HepG2 (cell line): ENCODE data around the gene GSC2. TPM values are rescaled to one million over a fixed set of nuclear protein-coding genes. Genes with fewer than 3 reads are reported as not detected.

Experiments used
- ATAC-seq: fragments of 200-7000 bp; cut with Tn5 transposase; 3 replicates; pipeline ENCODE4 v1.9.1; 2020; ENCODE audit warnings: mild to moderate bottlenecking, moderate library complexity
- BruUV-seq: library from RNA; stranded (reverse); fragments of 400-500 nt; replicated peaks from 2 replicates; lab custom pipeline; 2021; lab: Mats Ljungman, UMichigan
- CTCF ChIA-PET: fragments of 300-600 bp; formaldehyde crosslinking; extraction: SDS; loops from one replicate; lab custom pipeline; 2021; ENCODE audit warnings: low total read pairs, inconsistent platforms, low intra/inter-chr PET ratio; lab: Yijun Ruan, JAX
- POLR2A ChIA-PET: fragments of 350-600 bp; sonication (Branson Sonifier 250); formaldehyde crosslinking; loops from one replicate; lab custom pipeline; 2020; ENCODE audit warnings: antibody characterized with exemption, inconsistent platforms; lab: Yijun Ruan, JAX
- DNase-seq: peaks from one replicate; pipeline ENCODE4 v3.0.0-alpha.2; 2015; ENCODE audit warnings: low spot score
- FAIRE-seq: peaks from 3 replicates; lab custom pipeline; 2011; peaks lifted over from hg19 to GRCh38; lab: Jason Lieb, UNC
- H2AFZ ChIP-seq: one replicate; pipeline ENCODE4 v1.6.1; 2011; ENCODE audit warnings: low read length, inconsistent platforms
- H3K27ac ChIP-seq: fragments of 300-600 bp; 3 replicates; pipeline ENCODE4 v1.8.0; 2011; ENCODE audit warnings: mixed run types, mild to moderate bottlenecking, mixed read lengths, low read length, inconsistent platforms; ENCODE audit not compliant: insufficient read depth; ENCODE audit errors: extremely low read length
- H3K27me3 ChIP-seq, 2 experiments: fragments of 200-600 bp in 1 of 2; 2 replicates in 1 of 2; 3 replicates in 1 of 2; pipeline versions ENCODE4 v1.6.0 to v1.8.0; 2011; ENCODE audit warnings: low read length in 2 of 2, mild to moderate bottlenecking in 2 of 2, moderate library complexity in 2 of 2, inconsistent platforms in 1 of 2; ENCODE audit not compliant: insufficient read depth in 2 of 2, control insufficient read depth in 1 of 2
- H3K36me3 ChIP-seq, 2 experiments: fragments of 200-600 bp in 1 of 2; replicated peaks in 1 of 2; 2 replicates in 1 of 2; 3 replicates in 1 of 2; pipeline versions ENCODE4 v1.5.1 to v1.8.0; 2011; ENCODE audit warnings: low read length in 2 of 2, inconsistent platforms in 1 of 2; ENCODE audit not compliant: insufficient read depth in 2 of 2, control insufficient read depth in 1 of 2
- H3K4me1 ChIP-seq: 2 replicates; pipeline ENCODE4 v1.5.1; 2012; ENCODE audit warnings: low read length, inconsistent platforms; ENCODE audit not compliant: insufficient read depth
- H3K4me2 ChIP-seq: 2 replicates; pipeline ENCODE4 v1.6.0; 2011; ENCODE audit warnings: low read depth, low read length, inconsistent platforms
- H3K4me3 ChIP-seq, 3 experiments: fragments of 200-600 bp in 1 of 3; sonication (generic), shearing (Covaris generic) in 1 of 3; replicated peaks in 1 of 3; 2 replicates each; pipeline ENCODE4 v1.5.1; 2011 to 2016; ENCODE audit warnings: low read length in 3 of 3, inconsistent platforms in 2 of 3, low read depth in 2 of 3, mild to moderate bottlenecking in 2 of 3, control low read depth in 1 of 3, mixed read lengths in 1 of 3; ENCODE audit not compliant: insufficient read depth in 1 of 3
- H3K79me2 ChIP-seq: one replicate; pipeline ENCODE4 v1.6.1; 2011; ENCODE audit warnings: low read length, inconsistent platforms; ENCODE audit not compliant: insufficient read depth
- H3K9ac ChIP-seq: 2 replicates; pipeline ENCODE4 v1.6.0; 2011; ENCODE audit warnings: mild to moderate bottlenecking, low read depth, low read length, inconsistent platforms; ENCODE audit not compliant: insufficient read depth
- H3K9me3 ChIP-seq: 2 replicates; pipeline ENCODE4 v1.5.1; 2012; ENCODE audit warnings: mild to moderate bottlenecking, low read length
- H4K20me1 ChIP-seq: 2 replicates; pipeline ENCODE4 v1.6.0; 2011; ENCODE audit warnings: inconsistent platforms, mild to moderate bottlenecking, low read length, moderate library complexity; ENCODE audit not compliant: insufficient read depth
- CHD2 ChIP-seq: IDR thresholded peaks from 2 replicates; pipeline ENCODE4 v1.6.1; 2011; ENCODE audit warnings: low read depth, low read length, improper control_type of control experiment
- GFI1 ChIP-seq: sonication (generic); formaldehyde crosslinking; IDR thresholded peaks from 2 replicates; pipeline ENCODE4 v1.5.0; 2020; ENCODE audit warnings: missing genetic modification reagents, mild to moderate bottlenecking, borderline replicate concordance
- HNRNPL ChIP-seq: fragments of 200-400 bp; formaldehyde crosslinking; IDR thresholded peaks from 2 replicates; pipeline ENCODE4 v1.6.1; 2017; ENCODE audit warnings: mild to moderate bottlenecking, low read depth, low read length
- KLF9 ChIP-seq: IDR thresholded peaks from 2 replicates; pipeline ENCODE4 v1.6.1; 2016; ENCODE audit warnings: low read depth
- NFIB ChIP-seq: sonication (generic); formaldehyde crosslinking; IDR thresholded peaks from 2 replicates; pipeline ENCODE4 v1.9.0; 2021; ENCODE audit warnings: missing genetic modification reagents, mild to moderate bottlenecking, borderline replicate concordance
- NFKB2 ChIP-seq: sonication (generic); formaldehyde crosslinking; IDR thresholded peaks from 2 replicates; pipeline ENCODE4 v1.4.0; 2020; ENCODE audit warnings: missing genetic modification reagents, borderline replicate concordance
- SRSF4 ChIP-seq: fragments of 200-400 bp; formaldehyde crosslinking; IDR thresholded peaks from one replicate; pipeline ENCODE4 v1.6.1; 2018; ENCODE audit warnings: mild to moderate bottlenecking, low read depth, low read length, moderate library complexity; ENCODE audit not compliant: poor library complexity, severe bottlenecking
- ZKSCAN5 ChIP-seq: sonication (generic); formaldehyde crosslinking; IDR thresholded peaks from 2 replicates; pipeline ENCODE4 v1.5.1; 2020; ENCODE audit warnings: mild to moderate bottlenecking, missing genetic modification reagents
- ZNF331 ChIP-seq: sonication (generic); formaldehyde crosslinking; IDR thresholded peaks from 2 replicates; pipeline ENCODE4 v1.4.0; 2020; ENCODE audit warnings: missing genetic modification reagents
- ZNF337 ChIP-seq: sonication (generic); formaldehyde crosslinking; IDR thresholded peaks from 2 replicates; pipeline ENCODE4 v1.5.1; 2020; ENCODE audit warnings: missing genetic modification reagents, low read depth, mild to moderate bottlenecking, borderline replicate concordance
- ZNF841 ChIP-seq: sonication (generic); formaldehyde crosslinking; IDR thresholded peaks from 2 replicates; pipeline ENCODE4 v1.8.1; 2023; ENCODE audit warnings: missing genetic modification reagents, borderline replicate concordance
- WGBS: methylation state at CpG from one replicate; pipeline ENCODE4 v1.1.6; 2017; ENCODE audit warnings: low lambda C conversion rate; 5-methylcytosine and 5-hydroxymethylcytosine counted together
- in situ Hi-C: cut with HindIII; loops from 2 replicates; pipeline ENCODE4 v1.10.0; 2017; ENCODE audit warnings: low pct_unique_long_range_greater_than_20kb; ENCODE audit not compliant: extremely low pct_ligation_motif_present
- intact Hi-C: fragments of 100-400 bp; cut with micrococcal nuclease; formaldehyde crosslinking; loops from one replicate; pipeline ENCODE4 v1.10.0; 2022; ENCODE audit not compliant: unreplicated experiment
- polyA plus RNA-seq, 8 experiments: library from polyadenylated mRNA; depleted of rRNA in 3 of 8; stranded (reverse) in 7 of 8; unstranded in 1 of 8; fragments of >200 nt; fragmentation: Illumina TruSeq in 4 of 8; extraction: Trizol in 4 of 8; gene quantifications; 2 replicates each; pipeline versions ENCODE4 v1.2.1 to v1.2.3, GENCODE V29; 2011 to 2016; ENCODE audit warnings: low read depth in 4 of 8, missing spikeins in 1 of 8, mixed read lengths in 1 of 8; ENCODE audit not compliant: insufficient read depth in 1 of 8
- total RNA-seq, 5 experiments: library from RNA; depleted of rRNA; stranded (reverse); fragments of >200 nt; fragmentation: Illumina TruSeq; extraction: Trizol; gene quantifications; 2 replicates each; pipeline ENCODE4 v1.2.3, GENCODE V29; 2016; ENCODE audit warnings: low read depth in 1 of 5

GSC2 gene
- total and polyA plus RNA-seq, 2 of the 13 experiments (the other 11 are each of a cell fraction or from before 2014, with no cell fraction given): not detected

GRCh38 chr22:19128946-19129727 lies 21.0 kb downstream of the GSC2 start (continued):
- TF ChIP-seq ZNF841 (CRISPR knock-in tag) (no peak), KLF9 (CRISPR knock-in tag) (no peak), ZNF337 (CRISPR knock-in tag) (no peak), NFIB (CRISPR knock-in tag) (no peak), GFI1 (CRISPR knock-in tag) (no peak), CHD2 (no peak)

DNA sequence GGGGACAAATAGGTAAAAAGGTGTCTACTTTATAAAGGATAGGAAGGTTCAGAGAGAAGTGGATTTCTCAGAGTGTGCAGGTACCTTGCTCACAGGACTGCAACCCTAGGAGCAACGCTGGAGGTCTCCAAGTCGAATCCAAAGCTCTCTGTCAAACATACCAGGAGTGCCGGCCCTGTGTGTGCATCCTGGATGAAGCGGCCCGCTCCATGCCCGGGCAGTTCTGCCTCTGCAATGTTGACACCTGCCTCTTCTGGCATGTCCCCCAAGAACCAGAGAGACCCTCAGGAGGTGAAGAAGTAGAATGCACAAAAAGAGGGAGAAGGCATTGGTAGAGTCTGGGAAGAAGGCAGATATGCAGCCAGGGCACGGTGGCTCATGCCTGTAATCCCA lies 22.1 kb downstream of the GSC2 start:
- FAIRE-seq (no peak), DNase-seq (no peak), ATAC-seq (no peak)
- ChIA-PET POLR2A (no interaction called here), CTCF (no interaction called here)
- Histone ChIP-seq H3K36me3 (no peaks in the 10 kb centered on the region), H3K79me2 (no peaks in the 10 kb centered on the region), H3K4me2 (no peak overlapping the region), H2AFZ (no peak overlapping the region), H4K20me1 (no peaks in the 10 kb centered on the region), H3K4me1 (peaks cover 32% of the 10 kb centered on the region), H3K9me3 (no peaks in the 10 kb centered on the region), H3K27me3 (peaks cover 3 to 46% of the 10 kb centered on the region in 2 experiments; a peak in 4 of 5 replicates), H3K4me3 (no peak overlapping the region), H3K9ac (no peak overlapping the region), H3K27ac (no peak overlapping the region)
- BruUV-seq: no TSS peak
- intact Hi-C loops: no loop called here
- no peak for TF ChIP-seq HNRNPL
- no peak for TF ChIP-seq ZKSCAN5 (CRISPR knock-in tag)
- no peak for TF ChIP-seq SRSF4
- TF ChIP-seq ZNF331 (CRISPR knock-in tag): no peak
- no peak for TF ChIP-seq NFKB2 (CRISPR knock-in tag)
- WGBS: 49% methylated on average over 7 of the region's 7 CpGs
- in situ Hi-C loops: no loop called here
